Body of pancreas (tissue), 4 donors: ENCODE results near the gene NBPF1. TPM values are rescaled to one million over a fixed set of nuclear protein-coding genes. Genes with fewer than 3 reads are reported as not detected.
"Not testable (repeated sequence)": the region's sequence is repeated elsewhere in the genome, so short reads cannot be mapped to it uniquely, and the experiment has no call there.

Experiments used
- ATAC-seq: fragments of 150-250 bp; one replicate; pipeline ENCODE4 v1.9.1; 2016
- DNase-seq, 4 donors: peaks; one replicate each; pipeline ENCODE4 v3.0.0-alpha.2; 2019
- H3K27ac ChIP-seq, 4 donors: fragments of 200-600 bp; sonication (generic); 1 replicate in 3 of 4; 2 replicates in 1 of 4; pipeline versions ENCODE4 v1.5.1 to v1.6.1; 2016 to 2019; ENCODE audit warnings: mild to moderate bottlenecking in 1 of 4, mixed read lengths in 1 of 4, moderate library complexity in 1 of 4
- H3K27me3 ChIP-seq, 2 donors: fragments of 200-600 bp; sonication (generic); one replicate each; pipeline ENCODE4 v1.6.0; 2016; ENCODE audit warnings: mild to moderate bottlenecking in 1 of 2
- H3K36me3 ChIP-seq, 2 donors: fragments of 200-600 bp; sonication (generic); replicated peaks in 1 of 2; 2 replicates each; pipeline ENCODE4 v1.5.1; 2016; ENCODE audit warnings: low read depth in 2 of 2; ENCODE audit not compliant: insufficient read depth in 1 of 2
- H3K4me1 ChIP-seq: fragments of 200-600 bp; sonication (generic); one replicate; pipeline ENCODE4 v1.6.0; 2016
- H3K4me3 ChIP-seq, 2 donors: fragments of 200-600 bp; sonication (generic); 1 replicate in 1 of 2; 2 replicates in 1 of 2; pipeline ENCODE4 v1.5.1; 2016 to 2019
- H3K9me3 ChIP-seq, 3 donors: fragments of 200-600 bp; sonication (generic); 1 replicate in 2 of 3; 2 replicates in 1 of 3; pipeline ENCODE4 v1.5.1; 2016
- WGBS, 2 donors: methylation state at CpG; one replicate each; pipeline ENCODE4 v1.1.5; 2017; 5-methylcytosine and 5-hydroxymethylcytosine counted together
- intact Hi-C: fragments of 100-400 bp; cut with DNase I; formaldehyde crosslinking; loops from one replicate; pipeline ENCODE4 v1.15.1; 2023
- total RNA-seq, 2 donors: library from RNA; depleted of rRNA; stranded (reverse); fragments of >200 nt; gene quantifications; one replicate each; pipeline ENCODE4 v1.1.0, GENCODE V29; 2016

The NBPF1 gene
- total RNA-seq, 2 donors from 2014 or later = 22.3 to 41.5 TPM

GRCh38 chr1:16547502-16548241 is 65.7 kb downstream of the NBPF1 start:
- no CpG with 5 or more reads among the region's 41 CpGs for WGBS, 2 donors
- H3K4me1 ChIP-seq, H3K36me3 ChIP-seq, H3K27ac ChIP-seq, intact Hi-C loops, DNase-seq, ATAC-seq, H3K27me3 ChIP-seq, H3K9me3 ChIP-seq, H3K4me3 ChIP-seq: not testable (repeated sequence)

- H3K4me1 ChIP-seq, H3K9me3 ChIP-seq, H3K27me3 ChIP-seq, H3K27ac ChIP-seq, intact Hi-C loops, H3K4me3 ChIP-seq, H3K36me3 ChIP-seq, ATAC-seq: not testable (repeated sequence)
- WGBS, 2 donors = 34 to 65% methylated on average over 10 to 12 of the region's 16 CpGs
- peak in 1 of 4 donors; percentile 27 for DNase-seq
These were observed 67.7 kb downstream of the NBPF1 start for GRCh38 chr1:16545682-16546095.

GRCh38 chr1:16540421-16540893 is 72.9 kb downstream of the NBPF1 start:
- ATAC-seq, H3K4me3 ChIP-seq, H3K36me3 ChIP-seq, H3K9me3 ChIP-seq, H3K4me1 ChIP-seq, H3K27me3 ChIP-seq, intact Hi-C loops: not testable (repeated sequence)
- peak in 1 of 4 donors; percentile 53 for DNase-seq
- 10% methylated on average over 2 of the region's 2 CpGs; no CpG with 5 or more reads in 1 of the 2 donors for WGBS, 2 donors
- peak overlapping the region in 1 of 4 donors; percentile 46 for H3K27ac ChIP-seq

GRCh38 chr1:16537528-16537927 is 75.8 kb downstream of the NBPF1 start:
- H3K27me3 ChIP-seq, H3K4me3 ChIP-seq, intact Hi-C loops, H3K27ac ChIP-seq, ATAC-seq, H3K36me3 ChIP-seq, H3K4me1 ChIP-seq, H3K9me3 ChIP-seq, DNase-seq: not testable (repeated sequence)
- 72 to 81% methylated on average over 5 to 6 of the region's 6 CpGs for WGBS, 2 donors

GRCh38 chr1:16536796-16537195 is 76.6 kb downstream of the NBPF1 start:
- H3K4me1 ChIP-seq, intact Hi-C loops: not testable (repeated sequence)

GRCh38 chr1:16535898-16536297 is 77.5 kb downstream of the NBPF1 start:
- ATAC-seq, H3K9me3 ChIP-seq, H3K4me3 ChIP-seq, H3K4me1 ChIP-seq, H3K36me3 ChIP-seq, H3K27ac ChIP-seq, H3K27me3 ChIP-seq, DNase-seq, intact Hi-C loops: not testable (repeated sequence)
- WGBS, 2 donors = 52 to 56% methylated on average over 13 to 22 of the region's 22 CpGs

More at GRCh38 chr1:16536796-16537195, 76.6 kb downstream of the NBPF1 start:
- H3K27ac ChIP-seq, H3K4me3 ChIP-seq, H3K36me3 ChIP-seq, ATAC-seq, DNase-seq, H3K9me3 ChIP-seq, H3K27me3 ChIP-seq: not testable (repeated sequence)
- 89 to 90% methylated on average over 15 of the region's 15 CpGs for WGBS, 2 donors

- H3K4me3 ChIP-seq, H3K27ac ChIP-seq, H3K9me3 ChIP-seq, H3K27me3 ChIP-seq, intact Hi-C loops, H3K36me3 ChIP-seq, H3K4me1 ChIP-seq: not testable (repeated sequence)
- ATAC-seq (peak; percentile 9), DNase-seq (peak in 1 of 4 donors; percentile 15)
- 38 to 56% methylated on average over 16 to 34 of the region's 34 CpGs for WGBS, 2 donors
These were observed 77.9 kb downstream of the NBPF1 start for GRCh38 chr1:16535487-16535886.

GRCh38 chr1:16534829-16535456 is 78.4 kb downstream of the NBPF1 start:
- ATAC-seq (peak; percentile 69), DNase-seq (peak in 2 of 4 donors; percentile 13 to 42)
- H3K27ac ChIP-seq, H3K4me3 ChIP-seq, H3K36me3 ChIP-seq, intact Hi-C loops, H3K4me1 ChIP-seq, H3K9me3 ChIP-seq, H3K27me3 ChIP-seq: not testable (repeated sequence)
- 26 to 40% methylated on average over 1 to 27 of the region's 43 CpGs for WGBS, 2 donors

- H3K27me3 ChIP-seq, H3K27ac ChIP-seq, H3K36me3 ChIP-seq, intact Hi-C loops, H3K4me1 ChIP-seq, H3K9me3 ChIP-seq, H3K4me3 ChIP-seq: not testable (repeated sequence)
- peak in 2 of 4 donors; percentile 21 to 37 for DNase-seq
- WGBS, 2 donors = 11 to 22% methylated on average over 14 to 40 of the region's 44 CpGs
- ATAC-seq = peak; percentile 37
These were observed 79.0 kb downstream of the NBPF1 start for GRCh38 chr1:16534239-16534828.

GRCh38 chr1:16532235-16532991 is 81.0 kb downstream of the NBPF1 start:
- H3K4me3 ChIP-seq, H3K27me3 ChIP-seq, H3K4me1 ChIP-seq, H3K9me3 ChIP-seq, H3K27ac ChIP-seq, intact Hi-C loops, ATAC-seq, H3K36me3 ChIP-seq: not testable (repeated sequence)
- DNase-seq = peak in 1 of 4 donors; percentile 56
- 38 to 44% methylated on average over 7 to 31 of the region's 32 CpGs for WGBS, 2 donors

- H3K4me1 ChIP-seq, H3K27me3 ChIP-seq, H3K4me3 ChIP-seq, ATAC-seq, H3K36me3 ChIP-seq, H3K27ac ChIP-seq, intact Hi-C loops, DNase-seq, H3K9me3 ChIP-seq: not testable (repeated sequence)
- WGBS, 2 donors = 81 to 83% methylated on average over 3 of the region's 3 CpGs
These were observed 85.0 kb downstream of the NBPF1 start for GRCh38 chr1:16528338-16528737.
